HG02885 (cell line): ENCODE measurements around the gene RPS4Y1.
"Not testable (repeated sequence)": the region's sequence is repeated elsewhere in the genome, so short reads cannot be mapped to it uniquely, and the experiment has no call there.

Source experiments
- ATAC-seq: cut with Tn5 transposase; IDR thresholded peaks from one replicate; pipeline ENCODE4 v1.9.1; 2021; ENCODE audit warnings: mild to moderate bottlenecking; ENCODE audit not compliant: unreplicated experiment, poor library complexity

RPS4Y1 gene

DNA sequence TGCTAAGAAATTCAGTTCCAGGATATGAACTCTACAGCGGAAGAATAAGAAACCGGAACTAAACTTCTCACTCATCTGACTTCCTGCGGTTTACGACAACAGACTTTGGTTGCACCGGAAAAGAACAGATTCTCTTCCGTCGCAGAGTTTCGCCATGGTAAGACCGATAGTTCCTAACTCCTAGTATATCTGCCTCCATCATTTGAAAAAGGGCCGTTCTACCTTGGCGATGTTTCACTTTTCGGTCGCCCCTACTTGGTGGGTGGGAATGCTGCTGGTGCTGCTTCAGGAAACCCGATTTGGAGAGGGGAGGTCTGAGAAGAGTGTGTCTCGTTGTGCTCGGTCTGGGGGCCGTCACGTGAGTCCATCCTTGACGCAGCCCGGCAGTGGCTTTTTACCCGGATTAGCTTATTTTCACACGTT, at the start of gene RPS4Y1:
TSS of gene RPS4Y1 (plus strand) at position 132 of the 423 bp plus-strand sequence. CDS start at position 155, 23 bp downstream.
- no peak for ATAC-seq

DNA sequence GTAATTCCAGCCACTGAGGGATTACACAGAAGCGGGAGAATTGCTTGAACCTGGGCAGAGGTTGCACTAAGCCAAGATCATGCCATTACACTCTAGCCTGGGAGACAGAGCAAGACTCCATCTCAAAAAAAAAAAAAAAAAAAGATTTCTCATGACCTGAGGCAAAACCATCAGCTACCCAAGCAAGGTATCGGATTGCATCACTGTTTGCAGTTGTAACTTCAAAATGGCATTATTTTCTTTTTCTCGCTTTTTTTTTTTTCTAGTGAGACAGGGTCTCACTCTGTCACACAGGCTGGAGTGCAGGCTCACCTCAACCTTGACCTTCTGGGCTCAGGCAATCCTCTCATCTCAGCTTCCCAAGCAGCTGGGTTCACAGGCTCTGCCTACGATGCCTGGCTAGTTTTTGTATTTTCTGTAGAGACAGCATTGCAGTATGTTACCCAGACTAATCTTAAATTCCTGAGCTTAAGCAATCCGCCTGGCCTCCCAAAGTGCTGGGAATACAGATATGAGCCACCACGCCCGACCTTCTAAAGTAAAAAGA, 44.4 kb upstream of the RPS4Y1 start:
- ATAC-seq = no peak

DNA sequence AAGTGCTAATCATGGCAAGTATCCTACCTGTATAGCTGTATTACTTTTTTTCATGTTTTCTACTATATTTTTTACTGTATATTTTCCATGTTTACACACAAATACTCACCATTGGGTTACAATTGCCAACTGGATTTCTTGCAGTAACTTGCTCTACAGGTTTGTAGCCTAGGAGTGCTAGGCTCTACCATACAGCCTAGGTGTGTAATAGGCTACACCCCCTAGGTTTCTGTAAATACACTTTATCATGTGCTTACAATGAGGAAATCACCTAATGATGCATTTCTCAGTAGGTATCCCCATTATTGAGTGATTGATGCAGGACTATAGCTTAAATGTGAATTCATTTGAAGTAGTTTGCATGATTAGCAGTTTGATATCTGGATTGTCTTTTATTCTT, 43.4 kb upstream of the RPS4Y1 start:
- ATAC-seq = no peak

DNA sequence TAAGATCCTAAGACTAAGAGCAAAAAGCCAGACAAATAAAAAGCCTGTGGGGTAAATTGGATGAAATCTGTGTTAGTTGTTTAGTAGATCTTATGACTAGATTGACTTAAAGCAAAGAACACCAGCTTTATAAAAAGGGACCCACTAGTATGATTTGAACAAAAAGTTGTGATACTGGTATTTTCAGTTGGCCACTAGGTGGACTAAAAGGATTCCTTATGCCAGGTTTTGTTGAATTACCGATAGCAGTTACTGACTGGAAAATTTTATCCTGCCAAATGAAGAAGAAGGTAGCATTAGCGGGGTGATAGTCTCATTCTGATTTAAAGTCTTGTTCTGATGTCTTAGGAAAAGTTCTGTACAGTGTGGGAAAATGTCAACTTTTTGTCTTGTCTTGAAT, 41.2 kb upstream of the RPS4Y1 start:
- no peak for ATAC-seq

DNA sequence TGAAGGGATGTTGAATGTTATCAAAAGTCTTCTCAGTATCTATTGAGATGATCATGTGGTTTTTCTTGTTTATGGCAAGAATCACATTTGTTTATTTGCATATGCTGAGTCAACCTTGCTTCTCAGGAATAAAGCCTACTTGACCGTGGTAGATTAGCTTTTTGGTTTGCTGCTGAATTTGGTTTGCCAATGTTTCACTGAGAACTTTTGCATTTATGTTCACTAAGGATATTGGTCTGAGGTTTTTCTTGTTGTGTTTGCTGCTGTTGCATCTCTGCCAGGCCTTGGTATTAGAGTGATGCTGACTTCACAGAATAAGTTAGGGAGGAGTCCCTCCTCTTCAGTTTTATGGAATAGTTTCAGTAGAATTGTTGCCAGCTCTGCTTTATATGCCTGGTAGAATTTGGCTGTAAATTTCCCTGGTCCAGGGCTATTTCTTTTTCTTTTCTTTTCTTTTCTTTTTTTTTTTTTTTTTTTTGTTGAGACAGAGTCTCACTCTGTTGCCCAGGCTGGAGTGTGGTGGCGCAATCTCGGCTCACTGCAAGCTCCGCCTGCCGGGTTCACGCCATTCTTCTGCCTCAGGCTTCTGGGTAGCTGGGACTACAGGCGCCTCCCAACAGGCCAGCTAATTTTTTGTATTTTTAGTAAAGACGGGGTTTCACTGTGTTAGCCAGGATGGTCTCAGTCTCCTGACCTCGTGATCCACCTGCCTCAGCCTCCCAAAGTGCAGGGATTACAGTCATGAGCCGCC, 24.1 kb upstream of the RPS4Y1 start:
- not testable (repeated sequence) for ATAC-seq

DNA sequence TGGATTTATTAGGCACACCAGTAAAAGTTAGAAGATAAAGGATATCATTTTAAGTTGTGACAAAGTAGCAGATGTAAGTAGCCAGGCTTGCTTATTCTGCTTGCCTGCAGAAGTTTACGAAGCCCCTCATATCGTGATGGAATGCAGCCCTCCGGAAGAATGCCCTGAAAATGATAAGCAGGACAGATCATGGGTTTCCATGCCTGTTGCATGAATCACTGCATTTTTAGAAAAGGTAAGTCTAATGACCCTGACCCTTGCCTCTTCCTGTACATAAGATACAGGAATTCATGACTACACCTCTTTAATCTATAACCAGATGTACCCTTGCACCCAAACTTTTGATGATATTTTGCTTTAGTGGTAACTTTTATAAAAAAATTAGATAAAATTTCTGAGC, 16.9 kb upstream of the RPS4Y1 start:
- no peak for ATAC-seq

DNA sequence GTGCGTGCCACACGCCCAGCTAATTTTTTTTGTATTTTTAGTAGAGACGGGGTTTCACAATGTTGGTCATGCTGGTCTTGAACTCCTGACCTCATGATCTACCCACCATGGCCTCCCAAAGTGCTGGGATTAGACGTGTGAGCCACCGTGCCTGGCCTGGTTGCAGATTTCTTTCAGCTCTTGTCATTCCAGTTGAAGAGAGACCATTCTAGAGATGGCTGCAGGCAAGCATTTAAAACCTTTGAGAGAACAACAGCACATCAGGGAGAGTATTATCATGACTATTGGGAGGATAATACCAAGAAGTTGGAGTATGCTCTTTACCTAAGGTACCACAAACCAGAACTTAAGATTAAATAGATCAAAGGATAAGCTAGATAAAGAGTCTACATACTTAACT, 12.9 kb upstream of the RPS4Y1 start:
- no peak for ATAC-seq

DNA sequence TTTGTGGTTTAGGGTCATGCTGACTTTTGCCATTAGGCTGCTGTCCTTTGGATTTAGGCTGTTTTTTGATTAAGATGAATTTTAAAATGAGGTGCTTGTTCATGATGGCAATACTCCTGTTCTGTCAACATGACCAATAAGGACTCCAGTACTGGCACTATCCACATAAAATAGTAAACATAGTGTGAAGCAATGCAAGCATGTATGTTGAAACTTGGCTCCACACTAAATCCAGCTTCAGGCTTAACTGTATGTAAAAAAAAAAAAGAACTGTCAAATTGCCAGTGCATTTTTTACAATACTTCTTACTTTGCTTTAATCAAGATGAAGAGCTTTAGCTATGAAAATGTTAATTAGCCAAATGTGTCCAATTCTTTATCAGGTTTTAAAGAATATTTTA, 6.2 kb upstream of the RPS4Y1 start:
- no peak for ATAC-seq

DNA sequence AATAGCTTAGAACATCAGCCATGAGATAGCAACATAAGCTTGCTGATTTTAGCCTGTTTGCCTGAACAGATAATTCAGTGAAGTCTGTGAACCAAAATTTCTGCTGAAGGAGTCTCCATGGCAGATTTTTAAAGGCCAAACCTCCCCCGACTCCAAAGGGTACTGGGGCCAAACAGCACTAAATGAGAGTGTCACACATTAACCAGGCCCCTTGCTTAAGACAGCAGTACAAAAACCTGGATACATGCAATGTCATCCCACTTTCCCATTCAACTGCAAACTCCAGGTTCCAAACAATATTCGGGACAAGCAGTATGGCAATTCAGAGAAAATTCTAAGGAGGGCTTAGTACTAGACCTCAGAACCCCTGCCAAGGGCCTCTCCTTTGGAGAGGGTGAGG, 4.3 kb upstream of the RPS4Y1 start:
- ATAC-seq = no peak

DNA sequence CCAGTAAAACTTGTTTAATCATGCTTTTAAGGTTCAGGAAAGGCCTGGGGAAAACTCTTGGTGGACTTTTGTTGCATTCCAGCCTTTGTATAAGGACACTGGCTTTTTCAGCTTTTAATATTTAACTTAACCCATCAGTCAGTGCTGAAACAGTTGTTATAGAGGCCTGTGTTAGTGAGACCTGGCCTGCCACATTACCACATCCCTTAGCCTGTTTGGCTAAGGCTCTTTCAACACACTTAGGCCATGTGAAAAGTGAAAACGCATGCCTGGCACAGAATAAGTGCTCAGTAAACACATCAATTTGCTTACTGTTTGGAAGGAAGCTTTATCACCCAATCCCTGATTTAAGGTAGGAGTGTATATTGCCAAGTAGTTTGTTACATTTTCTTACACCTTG, 3.5 kb upstream of the RPS4Y1 start:
- no peak for ATAC-seq

DNA sequence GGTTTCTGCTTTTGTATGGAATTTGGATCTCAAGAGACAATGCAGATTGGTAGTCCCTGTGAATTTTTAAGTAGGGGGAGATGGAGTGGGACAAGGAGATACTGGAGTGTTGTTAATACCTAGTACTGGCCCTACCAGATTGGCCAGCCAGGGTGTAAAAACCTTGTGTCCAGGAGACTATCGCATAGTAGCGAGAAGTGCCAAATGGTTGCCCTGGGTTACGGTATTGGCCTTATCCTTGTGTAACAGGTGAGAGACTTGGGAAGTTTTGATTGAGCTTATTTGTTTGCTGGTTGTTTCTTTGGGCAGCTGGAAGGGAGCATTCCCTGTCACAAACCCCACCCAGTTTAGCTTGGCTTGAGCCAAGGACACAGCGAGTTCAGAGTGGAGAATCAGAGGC, 5.4 kb downstream of the RPS4Y1 start:
- ATAC-seq = no peak

DNA sequence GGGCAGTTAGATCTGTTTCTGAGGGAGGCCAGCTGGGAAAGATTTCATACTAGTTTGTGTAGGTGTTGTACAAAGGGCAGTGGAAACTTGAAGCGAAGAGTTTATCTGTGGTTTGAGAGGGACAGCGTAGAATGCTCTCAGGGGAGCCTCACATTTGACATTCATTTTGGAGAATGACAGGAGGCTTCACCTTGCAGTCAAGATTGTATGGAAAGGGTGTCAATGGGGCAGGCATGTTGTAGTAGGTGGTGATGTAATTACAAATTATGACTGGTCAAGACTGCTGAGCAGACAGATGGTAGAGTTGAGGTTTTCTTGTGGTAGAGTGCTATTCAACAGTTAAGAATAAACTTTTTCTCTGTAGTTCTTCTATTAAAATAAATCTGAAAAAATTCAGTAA, 7.0 kb downstream of the RPS4Y1 start:
- no peak for ATAC-seq

DNA sequence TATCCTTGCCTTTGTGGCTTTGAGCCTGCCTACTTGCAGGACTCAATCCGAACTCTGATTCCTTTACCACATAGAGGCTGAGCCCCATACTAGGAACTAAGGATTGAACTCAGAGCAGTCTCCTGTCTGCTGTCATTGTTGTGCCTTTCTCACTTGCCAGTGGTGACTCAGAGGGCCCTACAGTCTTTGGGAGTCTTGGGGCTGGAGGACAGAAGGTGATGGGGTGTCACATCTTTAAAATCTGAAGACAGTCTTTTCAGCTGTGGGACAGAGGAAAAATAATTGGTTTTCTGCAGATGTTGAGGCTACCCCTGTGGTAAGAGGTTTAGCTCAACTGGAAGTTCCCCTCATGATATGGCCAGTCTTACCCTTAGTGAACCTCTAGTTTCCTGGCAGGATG, 8.0 kb downstream of the RPS4Y1 start:
- ATAC-seq = no peak

DNA sequence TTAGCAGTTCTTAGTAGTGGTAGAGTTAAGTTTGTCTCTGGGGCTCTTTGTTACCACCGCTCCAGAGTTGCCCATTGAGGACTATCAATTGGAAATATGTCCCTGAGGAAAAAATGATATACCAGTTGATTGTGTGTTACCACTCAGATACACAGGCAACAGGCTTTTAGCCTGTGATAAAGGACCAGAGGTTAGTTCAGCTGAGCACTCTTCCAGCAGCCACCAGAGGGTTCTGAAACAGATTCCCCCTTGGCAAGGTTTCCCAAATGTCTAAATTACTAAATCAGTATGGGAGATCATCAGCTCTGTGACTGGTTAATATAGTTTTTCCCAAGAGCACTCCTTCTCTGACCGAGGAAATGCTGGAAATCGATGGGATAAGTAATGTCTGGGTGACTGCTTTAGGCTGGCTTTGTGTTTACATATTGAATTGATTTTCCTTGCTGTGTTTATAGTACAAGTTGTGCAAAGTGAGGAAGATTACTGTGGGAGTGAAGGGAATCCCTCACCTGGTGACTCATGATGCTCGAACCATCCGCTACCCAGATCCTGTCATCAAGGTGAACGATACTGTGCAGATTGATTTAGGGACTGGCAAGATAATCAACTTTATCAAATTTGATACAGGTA, 12.9 kb downstream of the RPS4Y1 start:
- no peak for ATAC-seq

DNA sequence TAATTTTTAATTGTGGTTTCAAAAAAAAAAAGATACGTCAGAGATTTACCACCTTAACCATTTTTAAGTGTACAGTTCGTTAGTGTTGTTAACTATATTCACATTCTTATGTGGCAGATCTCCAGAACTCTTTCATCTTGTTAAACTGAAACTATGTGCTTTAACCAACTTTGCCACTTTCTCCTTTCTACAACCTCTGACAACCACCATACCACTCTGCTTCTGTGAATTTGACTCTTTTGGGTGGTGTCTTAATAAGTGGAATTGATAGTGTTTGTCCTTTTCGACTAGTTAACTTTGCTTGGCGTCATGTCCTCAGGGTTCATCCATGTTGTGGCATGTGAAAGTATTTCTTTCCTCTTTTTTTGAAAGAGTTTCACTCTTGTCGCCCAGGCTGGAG, 15.7 kb downstream of the RPS4Y1 start:
- no peak for ATAC-seq

DNA sequence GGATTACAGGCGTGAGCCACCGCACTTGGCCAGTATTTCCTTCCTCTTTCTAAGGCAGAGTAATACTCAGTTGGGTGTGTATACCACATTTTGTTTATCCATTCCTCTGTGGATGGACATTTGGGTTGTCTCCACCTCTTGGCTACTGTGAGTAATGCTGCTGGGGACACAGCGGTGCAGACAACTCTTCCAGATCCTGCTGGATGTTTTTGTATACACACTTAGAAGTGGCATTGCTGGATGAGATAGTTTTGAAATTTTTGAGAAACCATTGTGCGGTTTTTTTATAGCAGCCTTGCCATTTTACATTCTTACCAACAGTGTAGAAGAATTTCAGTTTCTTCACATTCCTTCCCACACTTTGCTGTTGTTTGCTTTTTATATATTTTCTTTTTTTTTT, 16.3 kb downstream of the RPS4Y1 start:
- ATAC-seq = no peak

DNA sequence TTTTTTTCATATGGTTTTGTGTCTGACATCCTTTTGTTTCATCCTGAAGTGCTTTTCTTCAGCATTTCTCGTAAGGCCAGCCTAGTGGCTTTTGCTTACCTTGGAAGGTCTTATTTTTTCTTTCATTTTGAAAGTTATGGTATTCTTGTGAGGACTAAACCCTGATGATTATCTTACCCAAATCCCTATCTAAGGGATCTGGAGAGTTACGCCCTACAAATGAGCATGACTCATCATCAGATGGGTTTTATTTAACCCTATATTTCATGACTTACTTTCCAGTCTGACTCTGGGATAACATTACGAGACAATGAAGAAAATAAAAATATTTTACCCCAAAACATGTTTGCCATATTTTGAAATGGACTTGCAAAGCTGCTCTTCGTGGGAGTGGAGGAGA, 18.4 kb downstream of the RPS4Y1 start:
- no peak for ATAC-seq

DNA sequence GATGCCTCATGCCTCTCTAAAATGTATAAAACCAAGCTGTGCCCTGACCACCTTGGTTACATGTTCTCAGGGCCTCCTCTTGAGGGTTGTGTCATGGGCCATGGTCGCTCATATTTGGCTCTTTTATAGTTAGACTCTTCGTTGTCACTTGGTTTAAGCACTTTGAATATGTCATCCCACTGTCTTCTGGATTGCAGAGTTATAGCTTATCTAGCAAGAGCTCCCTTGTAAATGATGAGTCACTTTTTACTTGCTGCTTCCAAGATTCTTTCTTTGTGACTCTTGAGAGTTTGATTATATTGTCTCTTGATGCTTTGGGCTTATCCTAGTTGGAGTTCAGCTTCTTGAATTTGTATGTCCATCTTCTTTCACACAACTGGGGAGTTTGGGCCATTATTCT, 19.1 kb downstream of the RPS4Y1 start:
- no peak for ATAC-seq

DNA sequence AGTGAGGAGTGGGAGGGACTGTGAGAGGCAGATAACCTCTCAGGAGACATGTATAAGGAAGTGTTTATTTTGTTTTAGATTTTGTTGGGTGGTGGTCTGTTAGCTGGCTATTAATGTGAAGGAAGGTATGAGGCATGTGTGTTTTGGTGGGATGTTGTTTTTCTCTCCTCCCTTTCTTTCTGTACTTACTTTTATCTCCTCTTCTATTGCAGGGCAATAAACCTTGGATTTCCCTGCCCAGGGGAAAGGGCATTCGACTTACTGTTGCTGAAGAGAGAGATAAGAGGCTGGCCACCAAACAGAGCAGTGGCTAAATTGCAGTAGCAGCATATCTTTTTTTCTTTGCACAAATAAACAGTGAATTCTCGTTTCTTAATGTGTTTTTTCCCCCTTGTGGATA, 25.2 kb downstream of the RPS4Y1 start:
- ATAC-seq = no peak

DNA sequence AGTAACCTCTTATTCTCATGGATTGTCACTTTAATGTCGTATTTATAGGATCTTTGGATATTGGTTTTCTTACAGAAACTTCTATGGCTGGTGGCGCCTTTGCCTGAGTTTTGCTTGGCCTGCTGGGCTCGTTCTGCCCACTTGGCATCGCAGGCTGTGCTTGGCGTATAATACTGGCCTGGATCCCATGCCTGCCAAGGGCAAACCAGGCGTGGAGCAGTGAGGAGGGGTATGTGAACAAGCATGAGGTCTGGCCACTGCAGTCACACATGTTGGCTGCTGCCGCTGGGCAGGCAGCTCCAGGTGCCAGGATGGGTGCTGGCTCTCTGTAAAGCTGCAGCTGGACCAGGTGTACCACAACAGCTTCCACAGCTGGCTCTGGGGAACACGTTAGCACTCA, 26.1 kb downstream of the RPS4Y1 start:
- no peak for ATAC-seq

DNA sequence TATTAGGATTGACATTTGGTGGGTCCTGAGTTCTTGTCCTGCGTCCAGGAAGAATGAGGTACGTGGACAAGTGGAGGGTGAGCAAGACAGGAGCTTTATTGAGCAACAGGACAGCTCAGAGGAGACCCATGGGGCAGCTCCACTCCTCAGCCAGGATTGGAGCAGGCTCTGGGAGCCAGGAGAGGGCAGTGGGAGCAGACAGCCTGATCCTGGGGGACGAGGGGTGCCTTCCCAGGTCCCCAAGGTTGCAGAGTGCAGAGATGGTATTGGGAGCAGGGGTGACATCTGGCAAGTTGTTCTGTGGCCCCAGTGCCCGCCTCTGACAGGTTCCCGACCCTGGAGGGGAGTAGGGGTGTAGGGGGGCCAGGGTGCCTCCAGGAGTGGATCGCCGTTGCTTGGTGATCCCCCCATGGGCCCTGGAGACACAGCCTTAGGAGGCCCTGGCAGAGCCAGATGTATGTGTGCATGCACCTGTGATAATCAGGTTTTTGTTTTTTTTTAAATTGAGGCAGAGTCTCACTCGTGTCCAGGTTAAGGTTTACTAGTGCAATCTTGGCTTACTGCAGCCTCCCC, 26.7 kb downstream of the RPS4Y1 start:
- ATAC-seq = no peak

DNA sequence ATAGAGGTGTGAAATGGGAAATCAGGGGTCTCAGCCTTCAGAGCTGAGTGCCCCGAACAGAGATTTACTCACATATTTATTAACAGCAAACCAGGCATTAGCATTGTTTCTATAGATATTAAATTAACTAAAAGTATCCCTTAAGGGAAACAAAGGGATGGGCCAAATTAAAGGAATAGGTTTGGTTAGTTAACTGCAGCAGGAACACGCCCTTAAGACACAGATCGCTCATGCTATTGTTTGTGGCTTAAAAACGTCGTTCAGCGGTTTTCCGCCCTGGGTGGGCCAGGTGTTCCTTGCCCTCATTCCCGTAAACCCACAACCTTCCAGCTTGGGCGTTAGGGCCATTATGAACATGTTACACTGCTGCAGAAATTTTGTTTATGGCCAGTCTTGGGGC, 30.8 kb downstream of the RPS4Y1 start:
- not testable (repeated sequence) for ATAC-seq
